GM18508 (cell line): ENCODE data around the gene NDUFS4.
"Not testable (repeated sequence)": the region's sequence is repeated elsewhere in the genome, so short reads cannot be mapped to it uniquely, and the experiment has no call there.

Source experiments
- ATAC-seq: cut with Tn5 transposase; IDR thresholded peaks from one replicate; pipeline ENCODE4 v1.9.1; 2021; ENCODE audit warnings: moderate number of reproducible peaks; ENCODE audit not compliant: insufficient read depth, unreplicated experiment

The NDUFS4 gene

DNA sequence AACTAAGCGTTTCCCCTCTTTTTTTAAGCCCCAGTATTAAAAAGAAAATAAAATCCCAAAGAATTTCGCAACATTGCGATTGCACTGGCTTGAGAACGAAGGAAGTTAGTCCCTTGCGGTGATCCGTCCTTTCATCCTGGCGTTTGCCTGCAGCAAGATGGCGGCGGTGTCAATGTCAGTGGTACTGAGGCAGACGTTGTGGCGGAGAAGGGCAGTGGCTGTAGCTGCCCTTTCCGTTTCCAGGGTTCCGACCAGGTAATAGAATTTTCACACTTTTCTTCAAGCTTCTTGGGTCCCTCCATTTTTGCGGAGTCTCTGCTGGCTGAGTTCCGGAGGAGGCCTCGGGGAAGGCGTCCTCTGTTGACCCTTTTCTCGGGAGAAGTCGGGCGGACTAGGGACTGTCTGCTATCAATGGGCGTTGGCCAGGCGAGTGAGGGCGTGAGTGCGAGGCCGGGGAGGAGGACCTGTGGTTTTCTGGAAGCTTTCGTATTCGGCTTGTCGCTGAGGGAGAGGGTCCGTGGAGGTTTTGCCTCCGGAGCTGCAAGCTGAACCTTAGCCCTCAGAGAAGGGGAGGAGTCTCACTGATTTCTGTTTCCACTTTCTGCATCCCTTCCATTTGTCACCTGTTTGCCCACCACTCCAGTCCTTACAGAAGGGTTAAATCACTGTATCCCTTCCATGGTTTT is at the start of gene NDUFS4:
Gene NDUFS4 (plus strand): TSS at position 134 of the 686 bp plus-strand sequence. CDS start 24 bp downstream, at position 158.
- peak; percentile 86 for ATAC-seq

DNA sequence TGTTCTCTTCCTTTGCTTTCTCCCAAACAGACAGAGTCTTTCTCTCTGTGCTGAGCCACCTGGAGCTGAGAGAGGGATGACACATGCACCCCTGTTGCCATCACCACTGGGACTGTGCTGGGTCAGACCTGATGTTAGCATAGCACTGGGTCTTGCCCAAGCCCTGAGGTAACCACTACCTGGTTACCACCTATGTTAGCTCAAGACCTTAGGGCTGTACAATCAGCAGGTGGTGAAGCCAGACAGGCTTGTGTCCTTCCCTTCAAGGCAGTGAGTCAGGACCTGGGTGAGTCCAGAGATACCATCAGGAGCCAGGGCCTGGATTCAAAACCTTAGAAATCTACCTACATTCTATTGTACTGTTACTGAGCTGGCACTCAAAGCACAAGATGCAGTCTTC is 47.9 kb upstream of the NDUFS4 start:
- ATAC-seq: no peak

- ATAC-seq: no peak
Measured at GRCh38 chr5:53515988-53516387, 44.5 kb upstream of the NDUFS4 start.

DNA sequence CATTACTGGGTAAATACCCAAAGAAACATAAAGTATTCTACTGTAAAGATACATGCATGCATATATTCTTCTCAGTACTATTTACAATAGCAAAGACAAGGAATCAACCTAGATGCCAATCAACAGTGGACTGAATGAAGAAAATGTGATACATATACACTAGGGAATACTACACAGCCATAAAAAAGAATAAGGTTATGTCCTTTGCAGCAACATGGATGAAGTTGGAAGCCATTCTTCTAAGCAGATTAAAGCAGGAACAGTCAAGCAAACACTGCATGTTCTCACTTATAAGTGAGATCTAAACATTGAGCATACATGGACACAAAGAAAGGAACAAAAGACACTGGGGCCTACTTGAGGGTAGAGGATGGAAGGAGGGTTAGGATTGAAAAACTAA is 39.6 kb upstream of the NDUFS4 start:
- no peak for ATAC-seq

GRCh38 chr5:53537711-53538110 is 22.7 kb upstream of the NDUFS4 start:
- ATAC-seq: no peak

DNA sequence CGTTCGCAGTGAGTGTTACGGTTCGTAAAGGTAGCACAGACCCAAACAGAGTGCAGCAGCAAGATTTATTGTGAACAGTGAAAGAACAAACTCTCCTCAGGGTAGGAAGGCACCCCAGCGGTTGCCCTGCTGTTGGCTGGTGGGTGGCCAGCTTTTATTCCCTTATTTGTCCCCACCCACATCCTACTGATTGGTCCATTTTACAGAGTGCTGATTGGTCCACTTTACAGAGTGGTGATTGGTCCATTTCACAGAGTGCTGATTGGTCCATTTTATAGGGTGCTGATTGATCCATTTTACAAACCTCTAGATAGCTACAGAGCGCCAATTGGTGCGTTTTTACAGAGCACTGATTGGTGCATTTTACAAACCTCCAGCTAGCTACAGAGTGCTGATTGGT is 19.7 kb upstream of the NDUFS4 start:
- ATAC-seq: not testable (repeated sequence)

DNA sequence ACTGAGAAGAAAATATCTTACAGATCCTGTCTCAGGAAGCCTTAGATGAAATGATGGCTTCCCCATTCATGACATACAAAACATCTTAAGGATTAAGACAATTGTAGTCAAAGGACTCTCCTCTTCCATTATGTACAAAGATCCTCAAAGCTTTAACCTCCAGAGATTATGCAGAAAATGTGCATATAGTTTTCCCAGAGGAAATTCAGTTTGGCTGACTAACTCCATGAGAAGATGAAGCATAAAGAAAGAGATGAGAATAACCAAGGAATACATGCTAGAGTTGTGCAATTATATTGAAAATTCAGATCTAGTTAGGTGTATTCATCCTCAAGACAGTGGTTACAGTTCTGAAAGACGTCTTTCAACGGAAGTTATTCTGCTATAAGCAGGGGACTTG is 18.6 kb upstream of the NDUFS4 start:
- ATAC-seq: no peak

DNA sequence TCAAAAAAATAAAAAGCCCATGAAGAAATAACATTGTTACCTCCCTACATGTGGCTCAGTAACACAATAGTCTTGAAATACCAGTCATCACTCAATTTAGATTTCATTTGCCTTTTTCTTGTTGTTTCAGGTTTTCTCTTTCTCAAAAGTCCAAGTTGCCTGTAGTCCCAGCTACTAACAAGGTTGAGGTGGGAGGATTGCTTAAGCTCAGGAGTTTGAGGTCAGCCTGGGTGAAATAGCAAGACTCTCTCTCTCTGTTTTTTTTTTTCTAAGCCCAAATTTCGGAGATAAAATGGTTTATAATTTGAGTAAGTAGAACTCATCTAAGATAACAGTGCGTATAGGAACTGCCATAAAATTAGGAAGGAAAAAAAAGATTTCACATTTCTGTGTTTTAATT is 17.5 kb upstream of the NDUFS4 start:
- no peak for ATAC-seq

DNA sequence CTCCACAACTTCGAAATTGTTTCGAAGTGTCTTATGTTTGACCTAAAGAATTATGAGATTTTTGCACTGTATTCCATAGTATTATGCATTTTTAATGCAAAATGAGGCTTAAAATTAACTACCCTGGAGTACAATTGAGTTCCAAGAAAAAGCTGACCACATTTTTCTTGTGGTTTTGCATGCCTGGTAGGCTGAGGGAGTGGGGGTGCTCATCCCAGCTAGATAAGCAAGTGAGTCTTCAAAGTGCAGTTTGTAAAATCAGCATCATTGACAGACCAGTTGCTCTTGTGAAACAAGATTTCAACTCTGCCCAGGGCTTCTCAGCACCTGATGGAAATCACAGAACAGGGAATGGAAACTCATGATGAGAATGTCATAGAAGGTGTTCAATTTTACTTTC is 17.0 kb upstream of the NDUFS4 start:
- ATAC-seq: no peak

DNA sequence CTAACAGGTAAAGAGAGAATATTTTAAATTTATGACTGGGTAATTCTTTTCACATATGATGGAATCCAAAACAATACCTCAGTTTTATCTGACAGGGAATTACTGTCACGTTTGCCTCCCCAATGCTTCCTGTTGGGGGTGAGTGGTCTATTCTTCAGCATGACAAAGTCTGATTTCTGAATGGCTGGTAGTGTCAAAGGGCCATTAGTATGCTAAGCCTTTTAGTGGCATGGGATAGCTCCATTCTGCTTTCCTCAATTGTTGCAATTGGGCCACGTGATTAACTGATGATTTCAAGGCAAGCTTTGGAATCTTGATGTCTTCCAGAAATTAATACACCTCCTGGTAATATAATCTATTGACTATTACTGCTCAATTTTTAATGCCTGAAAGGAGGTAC is 14.7 kb upstream of the NDUFS4 start:
- ATAC-seq: no peak

DNA sequence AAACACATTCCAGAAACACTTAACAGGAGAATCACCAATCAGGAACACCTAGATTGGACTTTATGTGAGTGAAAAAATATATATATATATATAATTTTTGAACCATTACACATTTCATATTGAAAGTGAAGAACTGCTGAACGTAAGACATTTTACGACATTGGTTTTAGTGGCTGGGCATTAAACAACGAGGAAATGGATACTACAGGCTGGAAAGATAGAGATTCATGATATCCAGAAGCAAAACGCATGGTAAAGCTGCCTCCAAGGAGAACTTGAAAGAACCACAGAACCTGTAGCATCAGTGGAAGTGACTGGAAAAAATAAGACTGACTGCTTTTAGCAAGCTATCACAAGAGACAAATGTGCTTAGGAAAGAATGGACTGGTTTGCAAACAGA is 13.2 kb upstream of the NDUFS4 start:
- no peak for ATAC-seq

- not testable (repeated sequence) for ATAC-seq
Measured at GRCh38 chr5:53548501-53548900, 11.9 kb upstream of the NDUFS4 start.

GRCh38 chr5:53549792-53550191 is 10.6 kb upstream of the NDUFS4 start:
- ATAC-seq: no peak

GRCh38 chr5:53552561-53552960 is 7.9 kb upstream of the NDUFS4 start:
- ATAC-seq: no peak

- ATAC-seq: no peak
Measured at GRCh38 chr5:53554444-53554843, 6.0 kb upstream of the NDUFS4 start.

DNA sequence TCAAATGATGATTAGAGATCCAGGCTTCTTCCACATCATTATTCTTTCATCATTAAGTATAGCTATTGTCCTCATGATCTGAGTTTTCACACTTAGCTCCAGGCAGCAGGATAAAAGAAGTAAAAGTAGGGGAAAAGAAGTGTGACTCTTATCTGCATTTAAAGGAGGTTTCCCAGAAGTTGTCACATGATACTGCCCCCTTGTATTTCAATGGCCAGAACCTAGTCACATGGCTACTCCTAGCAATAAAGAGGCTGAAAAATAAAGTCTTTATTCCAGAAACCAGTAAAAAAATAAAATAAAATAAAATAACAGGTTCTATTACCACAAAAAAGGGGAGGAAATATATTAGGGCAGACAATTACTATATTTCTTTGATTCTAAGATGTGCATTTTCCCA is 5.3 kb upstream of the NDUFS4 start:
- no peak for ATAC-seq

- ATAC-seq: no peak
Measured at GRCh38 chr5:53556001-53556400, 4.4 kb upstream of the NDUFS4 start.

DNA sequence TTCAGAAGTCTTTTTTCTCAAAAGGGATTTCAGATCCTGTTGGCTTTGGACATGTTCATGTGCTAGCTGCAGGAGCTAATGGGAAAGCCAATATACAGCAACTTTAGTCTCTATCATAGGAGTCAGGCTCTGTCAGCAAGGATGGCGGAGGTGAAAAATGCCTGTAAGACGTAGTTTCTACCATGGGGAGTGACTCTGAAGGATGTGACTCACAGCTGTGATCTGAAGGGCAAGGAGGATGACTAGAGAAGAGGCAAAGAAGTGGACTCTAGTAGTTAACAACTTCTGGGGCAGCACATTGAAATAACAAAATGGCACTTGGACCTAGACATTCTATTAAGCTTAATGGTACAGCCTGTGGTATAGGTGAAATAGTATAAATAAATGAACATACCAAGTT is 3.1 kb upstream of the NDUFS4 start:
- no peak for ATAC-seq

GRCh38 chr5:53558966-53559365 is 1.5 kb upstream of the NDUFS4 start:
- no peak for ATAC-seq

DNA sequence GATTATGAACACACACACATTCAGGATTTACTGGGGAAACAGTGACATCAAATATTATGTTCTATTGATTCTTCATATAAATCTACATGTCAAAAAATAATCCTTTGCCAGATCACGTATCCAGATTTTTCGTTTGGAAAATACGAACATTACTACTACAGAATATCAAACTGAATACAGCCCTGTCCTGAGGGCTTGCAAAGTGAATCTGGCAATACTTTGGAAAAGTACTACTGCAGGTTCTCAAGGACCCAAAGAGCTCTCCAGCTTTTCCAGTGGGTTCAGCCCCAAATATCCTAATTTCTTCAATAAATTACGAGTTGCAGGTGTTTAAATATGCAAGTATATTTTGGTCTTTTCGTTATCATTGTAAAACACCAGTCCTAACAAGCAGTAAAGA is 411 bp upstream of the NDUFS4 start:
- peak; percentile 24 for ATAC-seq

- ATAC-seq: no peak
Measured at GRCh38 chr5:53568401-53568800, 8.0 kb downstream of the NDUFS4 start.

DNA sequence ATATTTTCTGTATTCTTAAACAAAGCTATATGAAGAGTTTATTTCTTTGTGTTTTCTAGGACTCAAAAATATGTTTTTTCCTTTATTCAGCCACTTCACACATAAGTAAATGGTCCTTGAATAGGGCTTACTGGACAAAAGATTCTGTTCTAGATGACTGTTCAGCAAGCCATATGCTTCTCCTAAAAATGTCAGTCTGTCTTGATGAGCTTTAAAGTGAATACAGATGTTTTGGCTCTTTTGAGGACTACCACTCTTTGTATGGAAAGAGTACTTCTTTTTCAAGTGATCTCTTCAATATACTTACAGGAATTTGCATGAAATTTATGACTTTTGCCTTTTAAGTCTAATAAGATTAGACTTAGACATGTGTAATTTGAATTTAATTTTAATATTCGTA is 8.4 kb downstream of the NDUFS4 start:
- no peak for ATAC-seq

- no peak for ATAC-seq
Measured at GRCh38 chr5:53569453-53569852, 9.0 kb downstream of the NDUFS4 start.
